HG02610 (cell line): Measurements from ENCODE around the gene PIMREG.
"Not testable (repeated sequence)": the region's sequence is repeated elsewhere in the genome, so short reads cannot be mapped to it uniquely, and the experiment has no call there.

Experiments used
- ATAC-seq: cut with Tn5 transposase; IDR thresholded peaks from one replicate; pipeline ENCODE4 v1.9.1; 2021; ENCODE audit warnings: mild to moderate bottlenecking, moderate library complexity; ENCODE audit not compliant: unreplicated experiment

The PIMREG gene

DNA sequence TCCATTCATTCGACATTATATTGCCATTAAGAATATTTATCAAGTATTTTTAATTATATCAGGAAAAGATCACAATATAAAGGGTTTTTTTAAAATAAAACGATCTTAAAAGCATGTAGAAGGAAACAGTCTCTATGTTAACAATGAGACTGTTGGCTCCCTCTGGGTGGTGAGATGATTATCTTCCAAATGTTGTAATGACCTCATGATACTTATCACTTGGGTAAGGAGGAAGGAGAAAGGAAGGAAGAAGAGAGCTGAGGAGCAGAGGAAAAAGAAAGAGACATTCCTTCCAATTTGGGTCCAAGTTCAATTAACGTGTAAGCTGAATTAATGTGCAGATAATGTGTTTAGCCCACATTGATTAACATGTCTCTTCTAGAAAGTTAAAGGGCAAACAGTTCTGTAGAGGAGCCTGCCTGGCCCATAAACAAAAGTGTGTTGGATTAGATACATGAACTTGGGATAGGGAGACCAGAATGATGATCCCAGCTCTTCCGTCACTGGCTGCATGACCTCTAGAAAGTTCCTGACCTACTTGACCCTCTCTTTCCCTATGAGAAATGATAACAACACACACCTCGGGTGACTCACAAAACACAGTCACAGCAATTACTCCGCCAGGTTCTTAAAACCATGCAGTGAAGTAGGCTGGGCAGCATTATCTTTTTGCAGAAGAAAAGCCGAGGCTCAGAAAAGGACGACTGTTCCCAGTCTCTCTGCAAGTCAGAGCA lies 32.0 kb downstream of the PIMREG start:
- ATAC-seq = no peak

DNA sequence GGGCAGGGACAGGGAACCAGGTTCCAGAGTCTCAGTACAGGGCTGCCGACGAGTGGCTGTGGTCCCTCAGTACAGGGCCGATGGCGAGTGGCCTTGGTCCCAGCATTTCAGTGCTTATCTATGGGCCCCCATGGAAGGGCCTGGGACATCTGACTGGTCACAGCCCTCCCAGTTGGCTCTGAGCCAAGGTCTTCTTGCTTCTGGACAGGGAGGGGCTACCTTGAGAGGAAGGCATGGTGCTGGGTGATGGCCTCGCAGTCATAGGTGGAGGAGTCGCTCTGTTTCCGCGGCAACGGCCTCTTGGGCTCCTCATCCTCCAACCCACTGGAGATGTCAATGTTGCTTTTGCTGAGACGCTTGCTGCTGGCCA lies 32.5 kb downstream of the PIMREG start:
- no peak for ATAC-seq

DNA sequence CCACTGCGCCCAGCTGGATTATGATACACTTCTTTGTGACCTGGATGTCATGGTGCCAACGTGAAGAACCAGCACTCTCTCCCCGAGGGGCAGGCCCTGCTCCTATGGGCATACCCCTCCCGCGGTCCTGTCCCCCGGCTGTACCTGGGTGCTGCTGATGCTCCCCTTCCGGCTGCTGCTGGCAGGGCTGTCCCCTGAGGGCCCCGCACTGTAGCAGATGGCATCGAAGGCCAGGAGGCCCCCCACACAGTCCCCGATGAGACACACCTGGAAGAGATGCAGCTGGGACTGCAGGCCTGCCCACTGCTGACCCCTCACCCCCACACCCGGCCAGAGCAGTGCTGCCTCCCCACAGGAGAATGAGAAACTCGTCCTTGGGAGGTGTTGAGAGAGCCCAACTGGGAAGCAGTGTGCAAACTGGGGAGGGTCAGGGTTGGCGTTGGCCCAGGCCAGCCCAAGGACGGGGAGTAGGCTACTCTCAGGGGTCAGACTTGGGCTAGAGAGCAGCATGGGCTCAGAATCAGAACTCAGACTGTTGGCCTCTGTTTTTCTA lies 33.7 kb downstream of the PIMREG start:
- ATAC-seq = no peak

DNA sequence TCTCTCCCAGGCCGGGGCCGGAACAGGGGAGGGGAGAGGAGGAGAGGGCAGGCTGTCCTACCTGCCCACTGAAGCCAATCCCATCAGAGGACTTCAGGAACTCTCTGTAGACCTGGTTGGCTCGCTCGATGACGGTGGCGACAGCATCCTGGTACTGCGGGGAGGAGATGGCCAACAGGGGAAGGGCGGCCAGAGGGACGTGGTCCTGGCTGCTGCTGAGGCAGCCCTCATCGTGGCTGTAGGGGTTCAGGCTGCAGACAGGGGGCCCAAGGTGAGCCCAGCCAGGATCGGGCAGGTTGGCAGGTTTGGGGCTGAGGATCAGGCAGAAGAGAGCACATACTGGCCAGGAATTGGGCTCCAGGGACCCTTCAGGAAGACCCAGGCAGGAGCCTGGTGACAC lies 34.2 kb downstream of the PIMREG start:
- no peak for ATAC-seq

DNA sequence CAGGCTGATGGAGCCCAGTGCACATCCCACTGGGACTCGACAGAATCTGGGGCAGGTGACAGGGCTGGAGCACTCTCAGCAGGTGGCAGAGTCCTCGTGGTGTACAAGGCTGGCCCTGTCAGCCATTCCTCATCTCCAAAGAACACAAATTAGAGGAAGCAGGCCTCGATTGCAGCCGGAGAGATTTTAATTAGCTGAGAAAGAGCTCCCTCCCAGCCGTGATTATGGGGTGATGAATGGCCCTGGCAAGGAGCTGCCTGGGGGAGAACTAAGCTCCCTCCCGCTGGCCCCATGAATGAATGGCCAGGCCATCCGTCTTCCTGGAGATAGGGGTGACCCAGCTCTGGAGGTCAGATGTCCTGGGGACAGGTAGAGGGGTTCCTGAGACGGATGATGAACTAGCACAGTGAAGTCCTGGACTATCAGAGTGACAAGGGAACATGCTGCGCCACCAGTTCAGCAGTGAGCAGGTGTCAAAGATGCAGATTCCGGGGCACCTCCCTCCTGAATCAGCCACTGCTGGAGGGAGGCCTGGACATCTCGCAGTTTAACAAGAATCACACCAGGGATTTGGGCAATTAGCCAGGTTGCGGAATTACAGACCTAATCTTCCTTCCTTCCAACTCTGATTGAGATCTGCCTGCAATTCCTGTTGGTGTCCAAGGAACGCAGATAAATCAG lies 35.5 kb downstream of the PIMREG start:
- no peak for ATAC-seq

DNA sequence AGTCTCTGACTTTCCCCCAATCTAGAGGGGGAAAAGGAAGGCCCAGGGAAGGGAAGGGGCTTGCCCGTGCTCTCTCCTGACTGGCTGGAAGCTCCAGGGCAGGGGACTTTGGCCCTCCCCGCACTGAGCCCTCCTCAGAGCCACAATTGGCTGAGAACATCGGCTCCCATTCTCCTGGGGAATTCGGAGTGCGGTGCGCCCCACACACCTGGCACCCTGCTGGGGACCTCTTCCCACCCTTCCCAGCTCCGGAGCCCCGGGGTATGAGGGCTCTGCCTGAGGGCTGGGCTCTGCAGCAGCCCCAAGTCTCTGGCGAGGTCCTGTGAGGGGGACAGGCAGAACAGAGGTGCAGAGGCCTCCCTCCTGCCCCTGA lies 36.0 kb downstream of the PIMREG start:
- no peak for ATAC-seq

DNA sequence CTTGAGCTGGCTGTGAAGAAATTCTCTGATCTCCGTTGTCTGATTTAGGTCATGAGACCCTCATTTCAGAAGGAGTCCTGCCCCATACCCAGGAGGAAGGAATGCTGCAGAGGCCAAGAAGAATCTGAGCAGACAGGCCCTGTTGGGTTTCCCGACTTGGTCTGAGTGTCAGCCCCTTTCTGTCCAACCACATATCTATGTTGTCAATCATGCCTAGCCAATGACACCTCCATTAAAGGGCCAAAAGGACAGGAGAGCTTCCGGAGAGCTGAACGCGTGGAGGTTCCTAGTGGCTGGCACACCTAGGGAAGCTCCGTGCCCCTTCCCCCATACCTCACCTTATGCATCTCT lies 37.8 kb downstream of the PIMREG start:
- ATAC-seq = no peak

DNA sequence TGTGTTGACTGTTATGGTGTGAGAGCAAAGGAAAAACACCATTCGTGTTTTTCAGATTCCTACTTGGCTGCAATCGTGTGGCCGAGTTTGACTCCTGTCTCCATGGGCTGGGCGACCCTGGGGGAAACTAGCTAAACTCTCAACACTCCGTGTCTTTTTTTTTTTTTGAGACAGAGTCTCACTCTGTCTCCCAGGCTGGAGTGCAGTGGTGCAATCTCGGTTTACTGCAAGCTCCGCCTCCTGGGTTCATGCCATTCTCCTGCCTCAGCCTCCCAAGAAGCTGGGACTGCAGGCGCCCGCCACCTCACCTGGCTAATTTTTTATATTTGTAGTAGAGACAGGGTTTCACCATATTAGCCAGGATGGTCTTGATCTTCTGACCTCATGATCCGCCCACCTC lies 38.5 kb downstream of the PIMREG start:
- not testable (repeated sequence) for ATAC-seq

DNA sequence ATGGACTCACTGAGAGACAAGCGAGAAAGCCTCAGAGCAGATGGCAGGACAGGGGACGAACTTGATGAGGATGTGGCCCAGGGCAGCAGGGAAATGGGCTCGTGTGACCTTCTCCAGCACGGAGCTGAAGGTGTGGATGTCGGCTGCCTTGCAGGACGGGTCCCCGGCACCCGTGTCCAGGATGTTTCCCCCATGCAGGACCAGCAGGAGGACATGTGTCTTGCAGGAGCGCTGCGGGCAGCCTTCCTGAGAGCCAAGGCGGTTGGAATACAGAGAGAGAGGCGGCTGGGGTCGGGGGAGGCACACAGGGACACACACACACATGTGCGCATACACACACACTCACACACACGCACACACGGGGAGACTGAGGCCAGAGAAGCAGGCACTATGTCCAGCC lies 39.3 kb downstream of the PIMREG start:
- no peak for ATAC-seq

DNA sequence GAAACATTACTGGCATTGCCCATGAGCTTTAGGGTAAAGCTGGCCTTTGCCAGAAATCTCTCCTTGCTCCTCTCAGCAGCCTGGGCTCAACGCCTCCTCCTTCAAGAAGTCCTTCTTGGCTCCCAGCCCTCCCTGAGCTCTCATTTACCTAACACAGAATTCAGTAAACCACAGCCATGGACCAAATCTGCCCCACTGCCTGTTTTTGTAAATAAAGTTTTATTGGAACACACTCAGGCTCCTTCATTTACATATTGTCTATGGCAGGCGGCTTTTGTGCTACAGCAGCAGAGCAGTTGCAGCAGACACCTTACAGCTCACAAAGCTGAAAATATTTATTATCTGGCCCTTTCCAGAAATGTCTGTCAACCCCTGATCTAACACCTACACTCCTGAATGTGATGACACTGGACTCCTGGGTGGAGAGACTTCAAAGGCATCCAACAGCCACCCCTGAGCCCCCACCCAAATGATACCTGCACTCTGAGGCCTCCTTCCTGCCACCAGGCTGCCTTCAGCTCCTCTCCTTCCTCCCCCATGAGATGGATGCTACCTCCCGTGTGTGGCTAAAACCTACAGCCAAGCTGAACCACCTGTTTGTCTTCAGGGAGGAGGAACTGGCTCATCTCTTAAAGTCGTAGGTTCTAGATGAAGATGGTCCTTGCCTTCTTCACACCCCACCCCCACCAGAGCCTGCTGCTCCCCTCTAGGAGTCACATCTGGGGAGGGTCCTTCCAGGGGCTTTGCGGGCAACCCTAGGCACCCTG lies 41.6 kb downstream of the PIMREG start:
- ATAC-seq = no peak

DNA sequence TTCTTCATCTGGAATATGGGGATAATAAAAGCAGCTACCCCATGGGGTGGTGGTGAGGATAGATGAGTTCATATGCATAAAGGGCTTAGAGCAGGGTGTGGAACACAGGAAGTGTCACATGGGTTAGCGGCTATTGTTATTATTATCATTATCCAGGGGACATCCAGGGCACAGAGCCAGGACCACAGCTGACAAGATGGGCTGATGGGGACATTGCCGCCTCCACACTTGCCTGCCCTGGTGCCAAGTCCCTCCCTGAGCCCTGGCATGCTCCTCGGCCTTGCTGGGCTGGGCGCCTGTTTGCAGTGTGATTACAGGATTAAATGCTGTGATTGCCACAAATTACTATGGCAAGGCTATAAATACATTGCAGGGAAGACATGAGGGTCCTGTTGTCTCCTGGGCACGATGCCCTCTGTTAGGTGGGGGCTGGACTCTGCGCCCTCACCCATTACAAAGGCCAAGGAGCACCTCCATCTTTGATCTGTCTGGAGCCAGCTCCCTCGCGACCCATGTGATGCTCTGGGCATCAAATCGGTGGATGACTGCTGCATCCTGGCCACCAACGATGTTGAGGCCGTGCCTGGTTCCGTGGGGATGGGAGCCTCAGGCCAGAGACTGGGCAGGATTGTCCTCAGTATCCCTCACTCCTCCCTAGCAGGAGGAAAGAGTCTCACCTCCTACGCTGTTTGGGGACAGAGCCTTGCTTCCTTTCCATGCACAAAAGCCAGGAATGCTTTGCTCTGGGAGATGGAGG lies 43.2 kb downstream of the PIMREG start:
- ATAC-seq = no peak

DNA sequence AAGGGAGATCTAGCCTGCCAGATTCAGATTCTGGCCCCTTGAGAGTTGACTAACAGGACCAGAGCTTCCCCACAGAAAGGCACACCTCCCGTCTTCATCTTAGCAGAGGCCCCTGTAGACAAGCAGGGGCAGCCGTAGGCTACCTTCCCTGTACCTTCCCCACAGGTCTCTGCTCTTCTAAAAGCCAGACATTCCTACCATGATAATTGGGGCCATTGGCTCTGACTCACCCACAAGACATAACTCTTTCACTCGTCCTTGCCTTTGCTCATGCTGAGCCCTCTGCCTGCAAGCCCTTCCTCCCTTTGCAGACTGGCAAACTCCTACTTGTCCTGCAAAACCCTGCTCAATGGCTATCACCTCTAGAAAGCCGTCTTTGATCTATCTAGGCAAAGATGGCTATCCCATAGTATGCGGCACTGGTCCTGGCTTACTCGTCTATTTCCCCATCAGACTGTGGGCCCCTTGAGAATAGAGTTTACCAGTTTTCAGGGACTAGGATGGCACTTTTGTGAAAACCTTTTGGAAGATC lies 43.8 kb downstream of the PIMREG start:
- ATAC-seq = no peak

DNA sequence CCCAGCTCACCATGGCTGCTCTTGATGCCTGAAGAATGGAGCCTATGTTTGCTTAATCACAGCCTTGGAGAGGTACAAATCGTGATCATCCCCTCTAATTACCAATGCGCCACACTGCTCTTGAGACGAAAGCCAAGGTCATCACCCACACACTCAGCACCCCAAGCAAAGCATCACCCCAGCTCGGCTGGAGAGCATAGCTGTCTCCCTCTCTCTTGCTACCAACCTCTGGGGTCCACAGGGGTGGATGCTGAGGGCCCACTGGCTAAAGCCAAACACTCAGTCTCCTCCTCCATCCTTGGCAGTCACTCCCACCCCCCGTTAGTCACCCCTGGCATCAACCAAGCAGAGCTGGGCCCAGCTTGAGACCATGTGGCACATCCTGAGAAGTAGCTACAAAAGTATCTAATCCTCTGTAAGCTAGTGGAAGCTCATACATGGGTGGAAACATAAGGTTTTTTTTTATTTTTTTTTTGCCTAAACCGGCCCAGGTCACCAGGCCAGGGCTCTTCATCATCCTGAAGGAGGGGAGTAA lies 44.8 kb downstream of the PIMREG start:
- no peak for ATAC-seq

DNA sequence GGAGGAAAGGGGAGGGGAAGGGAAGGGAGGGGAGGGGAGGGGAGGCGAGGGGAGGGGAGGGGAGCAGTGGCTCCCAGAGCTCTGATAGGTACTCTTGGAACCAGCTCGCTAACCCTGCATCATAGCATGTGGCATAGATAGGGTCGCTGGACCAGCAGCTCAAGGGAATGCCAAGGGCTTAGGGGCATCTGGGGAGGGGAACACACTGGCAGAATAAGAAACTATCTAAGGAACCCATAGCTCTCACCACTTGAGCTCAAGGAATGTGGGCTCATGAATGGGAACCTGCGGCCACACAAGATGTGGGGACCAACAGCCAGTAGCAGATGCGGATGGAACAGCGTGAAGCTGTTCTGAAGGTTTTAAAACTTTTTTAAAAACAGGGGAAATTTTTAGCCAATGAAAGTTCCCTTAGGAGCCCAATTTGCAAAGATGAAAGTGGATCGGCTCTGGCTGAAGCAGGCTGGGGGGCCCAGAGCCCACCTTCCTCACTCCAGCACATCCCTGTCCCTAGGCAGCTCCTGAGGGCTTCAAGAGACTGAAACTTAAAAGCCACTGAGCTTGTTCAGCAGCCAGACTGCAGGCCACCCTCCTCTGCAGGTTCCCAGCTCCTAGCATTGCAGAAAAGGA lies 46.9 kb downstream of the PIMREG start:
- ATAC-seq = no peak

DNA sequence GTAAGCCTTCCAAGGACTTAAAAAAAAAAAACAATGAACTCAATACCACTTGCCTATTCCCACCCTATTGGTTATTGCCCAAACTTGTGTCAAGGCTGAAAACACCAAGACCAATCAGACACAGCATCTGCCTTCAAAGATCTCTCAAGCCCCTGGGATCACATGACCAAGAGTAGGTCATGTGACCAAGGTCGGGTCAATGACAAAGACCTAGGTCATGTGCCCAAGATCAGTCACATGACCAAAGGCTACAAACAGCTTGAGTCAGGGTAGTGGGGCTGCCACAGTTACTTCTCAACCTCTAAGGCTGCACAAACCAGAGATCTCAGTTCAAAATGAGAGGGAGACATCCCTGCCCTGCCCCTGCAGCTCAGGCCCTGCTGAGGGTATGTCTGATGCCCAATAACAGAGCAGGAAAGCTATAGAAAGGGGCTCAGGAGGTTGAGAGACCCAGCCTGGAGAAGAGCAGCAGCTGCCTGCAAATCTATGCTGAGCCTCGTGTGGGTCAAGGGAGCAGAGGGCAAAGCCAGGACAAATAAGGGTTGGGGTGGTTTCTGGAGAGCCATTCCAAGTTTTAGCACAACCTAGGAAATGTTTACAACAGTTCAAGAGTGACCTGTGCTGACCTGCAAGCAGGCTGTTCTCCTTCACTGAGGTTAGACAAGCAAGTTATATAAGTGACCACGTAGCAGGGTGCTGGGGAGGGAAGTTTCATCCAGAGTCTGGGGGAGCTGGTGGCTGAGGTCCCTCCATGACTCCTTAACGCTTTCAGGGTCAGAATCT lies 48.8 kb downstream of the PIMREG start:
- no peak for ATAC-seq

DNA sequence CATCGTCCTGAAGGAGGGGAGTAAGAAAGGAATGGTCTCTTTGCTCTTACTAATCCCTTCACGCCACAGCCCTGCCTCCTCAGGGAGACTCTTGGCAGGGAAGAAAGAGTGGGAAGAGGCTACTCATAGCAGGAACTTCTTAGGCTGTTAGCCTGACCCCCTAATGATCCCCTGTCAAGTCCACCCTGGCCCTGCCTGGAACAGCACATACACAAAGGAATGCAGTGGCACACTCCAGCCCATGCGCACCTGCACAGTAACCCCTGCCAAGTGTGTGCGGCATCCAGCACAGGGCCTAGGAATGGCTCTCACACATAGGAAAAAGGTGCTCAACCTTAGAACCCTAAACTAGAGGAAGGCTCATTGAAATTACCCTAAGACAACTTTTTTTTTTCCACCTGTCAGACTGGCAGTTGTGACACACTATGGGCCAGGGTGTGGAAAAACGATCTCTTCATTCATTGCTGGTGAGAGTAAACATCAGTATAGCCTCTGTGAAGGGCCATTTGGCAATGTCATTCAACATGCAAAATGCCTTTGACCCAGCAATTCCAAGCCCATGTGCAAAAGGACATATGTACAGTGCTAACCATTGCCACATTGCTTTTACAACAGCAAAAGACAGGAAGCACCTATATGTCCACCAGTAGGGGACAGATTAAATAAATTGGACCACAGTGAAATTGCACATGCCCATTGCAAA lies 50.1 kb downstream of the PIMREG start:
- no peak for ATAC-seq

DNA sequence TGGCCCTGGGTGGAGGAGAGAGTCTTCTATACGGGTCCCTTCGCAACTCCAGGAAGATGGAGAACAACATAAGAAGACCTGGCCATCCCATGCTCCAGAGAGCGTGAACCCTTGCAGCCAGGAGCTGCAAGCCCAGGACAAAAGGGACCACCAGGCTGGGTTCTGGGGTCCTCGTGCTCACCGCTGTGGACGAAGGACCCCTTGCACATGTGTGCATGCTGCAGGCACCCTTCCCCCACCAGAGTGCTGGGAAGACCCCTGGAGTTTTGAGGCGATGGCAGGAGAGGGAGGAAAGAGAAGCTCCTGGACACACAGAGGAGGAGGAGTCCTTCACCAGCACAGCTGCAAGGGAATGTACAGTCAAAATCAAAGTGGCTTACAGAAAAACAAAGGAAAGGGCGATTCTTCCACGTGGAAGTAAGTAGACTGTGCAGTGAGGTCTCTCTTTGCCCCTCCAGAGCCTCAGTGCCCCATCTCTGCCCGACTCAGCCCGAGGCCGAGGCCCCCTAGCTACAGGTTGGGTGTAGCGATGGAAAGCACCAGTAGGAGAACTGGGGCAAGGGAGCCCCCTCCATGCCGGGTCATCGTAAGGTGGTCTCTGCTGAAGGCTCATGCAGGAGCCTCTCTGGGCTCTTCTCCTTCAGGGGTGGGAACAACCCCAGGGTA lies 51.3 kb downstream of the PIMREG start:
- ATAC-seq = no peak

DNA sequence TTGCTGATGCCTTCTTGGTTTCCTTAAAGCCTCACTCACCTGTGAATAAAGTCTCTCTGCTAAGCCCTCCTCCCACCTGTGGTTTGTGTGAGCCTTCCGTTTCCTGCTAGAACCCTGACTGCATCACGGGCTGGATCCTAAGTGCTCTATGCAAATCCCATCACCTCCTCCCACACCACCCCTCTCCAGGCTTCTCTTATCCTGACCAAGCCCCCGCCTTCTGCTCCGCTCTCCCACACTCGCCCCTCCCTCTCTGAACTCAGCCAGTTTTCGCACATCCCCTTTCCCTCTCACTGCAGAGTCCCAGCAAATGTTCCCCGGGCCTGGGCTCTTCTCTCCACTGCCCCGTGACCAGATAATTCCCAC lies 51.8 kb downstream of the PIMREG start:
- ATAC-seq = no peak
